IPS-20b (cell line): Measurements from ENCODE around the gene CAB39L.

Experiments
- H3K27ac ChIP-seq: one replicate; pipeline ENCODE4 v1.5.1; 2013; ENCODE audit warnings: low read length
- H3K27me3 ChIP-seq: 2 replicates; pipeline ENCODE4 v1.6.1; 2013; ENCODE audit warnings: mild to moderate bottlenecking, low read length, inconsistent platforms; ENCODE audit not compliant: insufficient read depth
- H3K36me3 ChIP-seq: 2 replicates; pipeline ENCODE4 v1.6.1; 2013; ENCODE audit warnings: low read depth, mild to moderate bottlenecking, inconsistent platforms, low read length, moderate library complexity; ENCODE audit not compliant: insufficient read depth
- H3K4me1 ChIP-seq: 2 replicates; pipeline ENCODE4 v1.6.1; 2013; ENCODE audit warnings: mild to moderate bottlenecking, control low read depth, inconsistent platforms, low read length, moderate library complexity; ENCODE audit not compliant: insufficient read depth
- H3K4me3 ChIP-seq: 2 replicates; pipeline ENCODE4 v1.5.1; 2013; ENCODE audit warnings: mild to moderate bottlenecking, low read length, inconsistent platforms
- H3K9ac ChIP-seq: 2 replicates; pipeline ENCODE4 v1.6.1; 2013; ENCODE audit warnings: low read depth, mild to moderate bottlenecking, inconsistent platforms, low read length, moderate library complexity
- H3K9me3 ChIP-seq: 2 replicates; pipeline ENCODE4 v1.6.1; 2013; ENCODE audit warnings: mild to moderate bottlenecking, low read depth, low read length, inconsistent platforms; ENCODE audit not compliant: insufficient read depth

Gene CAB39L

GRCh38 chr13:49319551-49319950 lies 124.3 kb downstream of the CAB39L start:
- Histone ChIP-seq H3K9ac (no peak overlapping the region), H3K27me3 (no peaks in the 10 kb centered on the region), H3K9me3 (no peaks in the 10 kb centered on the region), H3K4me1 (no peaks in the 10 kb centered on the region), H3K27ac (no peak overlapping the region), H3K4me3 (no peak overlapping the region), H3K36me3 (no peaks in the 10 kb centered on the region)

- Histone ChIP-seq H3K9ac (no peak overlapping the region), H3K9me3 (no peaks in the 10 kb centered on the region), H3K4me3 (no peak overlapping the region), H3K27me3 (no peaks in the 10 kb centered on the region), H3K4me1 (no peaks in the 10 kb centered on the region; the same call in 1 of the 2 replicates), H3K27ac (no peak overlapping the region), H3K36me3 (no peaks in the 10 kb centered on the region)
Observed at GRCh38 chr13:49315756-49316482, 127.9 kb downstream of the CAB39L start.

GRCh38 chr13:49315036-49315565 lies 128.8 kb downstream of the CAB39L start:
- Histone ChIP-seq H3K4me3 (no peak overlapping the region), H3K4me1 (no peaks in the 10 kb centered on the region; the same call in 1 of the 2 replicates), H3K9me3 (no peaks in the 10 kb centered on the region), H3K27me3 (no peaks in the 10 kb centered on the region), H3K9ac (no peak overlapping the region), H3K27ac (no peak overlapping the region), H3K36me3 (no peaks in the 10 kb centered on the region)

DNA sequence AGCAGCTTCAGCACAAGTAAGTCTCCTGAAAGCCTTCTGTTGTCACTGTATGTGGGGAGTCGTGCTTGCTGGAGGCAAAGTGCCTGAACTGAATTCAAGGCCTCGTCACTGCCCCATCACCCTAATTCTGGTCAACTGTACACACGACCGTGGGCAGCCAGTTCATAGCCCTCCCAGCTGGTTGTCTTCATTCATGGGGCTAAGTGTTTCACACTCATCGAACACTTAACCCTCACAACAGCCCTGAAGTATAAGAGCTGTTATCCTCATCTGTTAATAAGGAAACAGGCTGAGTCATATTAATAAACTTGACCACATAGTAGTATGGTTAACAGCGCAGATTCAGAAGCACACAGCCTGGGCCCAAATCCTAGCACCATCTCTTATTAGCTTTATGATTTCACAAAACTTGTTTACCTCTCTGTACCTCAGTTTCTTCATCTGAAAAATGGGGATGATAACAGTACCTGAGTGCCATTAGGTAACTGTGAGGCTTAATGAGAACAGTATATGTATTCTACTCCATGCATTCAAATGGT lies 129.5 kb downstream of the CAB39L start:
- H3K27ac ChIP-seq, result no peak overlapping the region
- no peaks in the 10 kb centered on the region for H3K27me3 ChIP-seq
- no peaks in the 10 kb centered on the region for H3K36me3 ChIP-seq
- no peak overlapping the region for H3K9ac ChIP-seq
- H3K4me1 ChIP-seq, result no peaks in the 10 kb centered on the region; the same call in 1 of the 2 replicates
- H3K9me3 ChIP-seq, result no peaks in the 10 kb centered on the region
- H3K4me3 ChIP-seq, result no peak overlapping the region

DNA sequence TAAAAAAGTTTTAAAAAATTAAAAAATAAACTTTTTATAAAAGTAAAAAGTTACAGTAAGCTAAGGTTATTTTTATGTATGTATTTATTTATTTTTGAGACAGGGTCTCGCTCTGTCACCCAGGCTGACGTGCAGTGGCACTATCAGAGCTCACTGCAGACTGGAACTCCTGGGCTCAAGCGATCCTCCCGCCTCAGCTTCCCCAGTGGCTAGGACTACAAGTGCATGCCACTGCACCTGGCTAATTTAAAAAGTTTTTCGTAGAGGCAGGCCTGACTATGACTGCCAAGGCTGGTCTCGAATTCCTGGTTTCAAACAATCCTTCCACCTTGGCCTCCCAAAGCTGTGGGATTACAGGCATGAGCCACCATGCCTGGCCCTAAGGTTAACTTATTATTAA lies 132.0 kb downstream of the CAB39L start:
- H3K4me1 ChIP-seq, result no peaks in the 10 kb centered on the region; the same call in 1 of the 2 replicates
- no peak overlapping the region for H3K27ac ChIP-seq

DNA sequence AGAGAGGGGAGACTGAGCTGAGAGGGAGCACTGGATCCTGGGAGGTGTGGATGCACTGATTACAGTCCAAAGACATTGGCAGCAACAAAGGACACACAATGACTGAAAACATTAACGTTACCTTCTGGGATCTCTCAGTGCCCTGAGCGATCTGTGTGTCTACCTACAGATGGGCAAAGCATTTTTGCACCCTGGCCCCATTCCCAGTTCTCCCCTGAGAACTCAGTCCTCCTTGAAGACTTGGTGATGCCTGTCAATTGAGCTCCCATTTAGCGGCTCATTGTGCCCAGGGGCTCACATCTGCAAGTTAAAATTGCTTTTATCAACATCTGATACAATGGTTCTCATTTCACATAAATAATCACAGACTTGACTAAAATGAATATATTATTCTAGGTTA lies 133.6 kb downstream of the CAB39L start:
- Histone ChIP-seq H3K36me3 (no peaks in the 10 kb centered on the region), H3K4me3 (no peak overlapping the region), H3K4me1 (no peaks in the 10 kb centered on the region; the same call in 1 of the 2 replicates), H3K9me3 (no peaks in the 10 kb centered on the region), H3K27me3 (no peaks in the 10 kb centered on the region), H3K9ac (no peak overlapping the region), H3K27ac (no peak overlapping the region)

More for the DNA sequence above, 132.0 kb downstream of the CAB39L start:
- H3K36me3 ChIP-seq, result no peaks in the 10 kb centered on the region
- H3K4me3 ChIP-seq, result no peak overlapping the region
- H3K9me3 ChIP-seq, result no peaks in the 10 kb centered on the region
- H3K9ac ChIP-seq, result no peak overlapping the region
- H3K27me3 ChIP-seq, result no peaks in the 10 kb centered on the region

- no peaks in the 10 kb centered on the region for H3K27me3 ChIP-seq
- H3K9me3 ChIP-seq, result no peaks in the 10 kb centered on the region
- no peak overlapping the region for H3K4me3 ChIP-seq
- no peaks in the 10 kb centered on the region; the same call in 1 of the 2 replicates for H3K4me1 ChIP-seq
- H3K9ac ChIP-seq, result no peak overlapping the region; the same call in 1 of the 2 replicates
- H3K36me3 ChIP-seq, result no peaks in the 10 kb centered on the region
- no peak overlapping the region for H3K27ac ChIP-seq
Observed at GRCh38 chr13:49308921-49309408, 134.9 kb downstream of the CAB39L start.

- H3K4me1 ChIP-seq, result no peaks in the 10 kb centered on the region
- no peak overlapping the region for H3K4me3 ChIP-seq
- no peak overlapping the region for H3K27ac ChIP-seq
- H3K9me3 ChIP-seq, result no peaks in the 10 kb centered on the region
- no peaks in the 10 kb centered on the region for H3K36me3 ChIP-seq
- no peak overlapping the region for H3K9ac ChIP-seq
- no peaks in the 10 kb centered on the region for H3K27me3 ChIP-seq
Observed at GRCh38 chr13:49308097-49308875, 135.6 kb downstream of the CAB39L start.

GRCh38 chr13:49307365-49307764 lies 136.5 kb downstream of the CAB39L start:
- no peak overlapping the region for H3K27ac ChIP-seq
- no peaks in the 10 kb centered on the region for H3K4me1 ChIP-seq
- no peak overlapping the region for H3K4me3 ChIP-seq
- H3K9me3 ChIP-seq, result no peaks in the 10 kb centered on the region
- H3K27me3 ChIP-seq, result no peaks in the 10 kb centered on the region
- H3K36me3 ChIP-seq, result no peaks in the 10 kb centered on the region
- H3K9ac ChIP-seq, result no peak overlapping the region

DNA sequence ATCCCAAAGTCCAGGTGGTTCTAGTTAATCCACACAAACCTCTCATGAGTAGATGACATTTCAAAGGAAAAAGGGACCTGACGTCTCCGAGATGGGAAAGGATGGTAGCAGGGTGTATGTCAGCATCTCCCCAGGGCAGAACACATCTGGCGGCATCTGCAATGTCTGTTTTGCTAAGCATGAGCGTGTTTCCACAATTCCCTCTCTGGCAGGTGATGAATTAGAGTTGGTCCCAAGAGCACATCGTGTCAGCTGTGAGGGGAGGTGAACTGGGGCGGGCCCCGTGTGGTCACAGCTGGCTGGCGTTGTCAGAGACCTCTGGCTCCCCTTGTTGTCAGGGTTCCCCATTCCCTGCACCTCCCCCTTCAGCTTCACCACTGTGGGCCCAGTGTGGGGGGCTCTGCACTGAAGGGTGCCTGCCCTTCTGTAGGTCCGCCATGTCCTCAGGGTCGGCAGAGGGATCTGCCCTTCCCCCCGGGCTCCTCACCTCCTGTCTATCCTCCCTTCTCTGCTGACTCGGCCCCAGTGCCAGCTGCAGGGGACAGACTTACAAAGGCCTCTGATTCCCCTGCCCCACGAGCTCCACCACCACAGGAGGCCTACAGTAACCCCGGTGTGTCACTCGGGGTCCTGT lies 138.0 kb downstream of the CAB39L start:
- Histone ChIP-seq H3K27ac (no peak overlapping the region), H3K27me3 (no peaks in the 10 kb centered on the region), H3K4me3 (no peak overlapping the region), H3K9ac (no peak overlapping the region), H3K36me3 (no peaks in the 10 kb centered on the region), H3K4me1 (no peaks in the 10 kb centered on the region), H3K9me3 (no peaks in the 10 kb centered on the region)
